G401.6 (cell line): Measurements from ENCODE around the gene FAM193A.
"Not testable (repeated sequence)": the region's sequence is repeated elsewhere in the genome, so short reads cannot be mapped to it uniquely, and the experiment has no call there.

Experiments used
- FAIRE-seq: peaks from 2 replicates; lab custom pipeline; 2012; peaks lifted over from hg19 to GRCh38; lab: Jason Lieb, UNC

FAM193A gene

GRCh38 chr4:2615821-2616220, 79.4 kb downstream of the FAM193A start:
- FAIRE-seq, result no peak

DNA sequence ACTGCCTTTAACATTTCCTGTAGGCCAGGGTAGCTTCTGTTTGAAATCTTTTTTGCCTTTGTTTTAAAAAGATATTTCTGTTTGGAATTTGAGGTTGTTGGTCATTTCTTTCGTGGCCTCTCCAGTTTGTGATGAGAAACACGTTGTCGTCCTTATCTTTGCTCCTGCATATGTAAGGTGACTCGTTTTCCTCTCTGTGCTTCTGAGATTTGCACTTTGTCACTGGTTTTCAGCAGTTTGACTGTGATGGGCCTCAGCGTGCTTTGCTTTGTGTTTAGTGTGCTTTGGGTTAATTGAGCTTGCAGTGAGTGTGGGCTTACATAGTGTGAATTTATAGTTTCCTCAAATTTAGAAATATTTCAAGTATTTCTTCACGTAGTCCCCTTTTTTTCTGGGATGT, 81.5 kb downstream of the FAM193A start:
- FAIRE-seq, result no peak

DNA sequence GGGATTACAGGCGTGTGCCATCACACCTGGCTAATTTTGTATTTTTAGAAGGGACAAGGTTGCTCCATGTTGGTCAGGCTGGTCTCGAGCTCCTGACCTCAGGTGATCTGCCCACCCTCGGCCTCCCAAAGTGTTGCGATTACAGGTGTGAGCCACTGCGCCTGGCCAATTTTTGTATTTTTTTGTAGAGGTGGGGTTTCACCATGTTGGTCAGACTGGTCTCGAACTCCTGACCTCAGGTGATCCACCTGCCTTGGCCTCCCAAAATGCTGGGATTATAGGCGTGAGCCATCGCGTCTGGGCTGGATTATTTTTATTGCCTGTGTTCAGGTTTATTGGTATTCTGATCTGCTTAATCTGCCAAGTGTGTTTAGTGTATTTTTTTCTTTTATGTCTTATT, 82.3 kb downstream of the FAM193A start:
- not testable (repeated sequence) for FAIRE-seq

GRCh38 chr4:2619459-2619858, 83.0 kb downstream of the FAM193A start:
- FAIRE-seq, result no peak

GRCh38 chr4:2621419-2621818, 85.0 kb downstream of the FAM193A start:
- FAIRE-seq, result no peak

DNA sequence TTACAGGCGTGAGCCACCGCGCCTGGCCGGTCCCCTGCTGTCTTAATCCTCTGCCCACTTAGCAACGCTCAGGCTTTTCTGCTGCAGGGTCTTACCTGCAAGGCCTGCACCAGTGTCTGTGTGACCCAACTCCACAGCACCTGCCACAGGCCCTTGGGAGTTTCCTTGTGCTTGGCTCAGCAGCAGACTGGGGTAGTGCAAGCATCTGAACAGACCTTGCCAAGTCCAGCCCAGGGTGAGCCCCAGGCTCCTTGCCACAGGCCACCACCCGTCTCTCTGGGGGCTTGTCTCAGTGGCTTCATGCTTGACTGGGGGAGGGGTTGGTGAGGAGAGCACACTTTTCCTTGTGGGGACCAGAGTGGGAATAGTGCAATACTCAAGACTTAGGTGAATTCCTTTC, 87.0 kb downstream of the FAM193A start:
- no peak for FAIRE-seq

- no peak for FAIRE-seq
Observed at GRCh38 chr4:2624782-2625530, 88.5 kb downstream of the FAM193A start.

GRCh38 chr4:2626231-2626630, 89.8 kb downstream of the FAM193A start:
- FAIRE-seq, result no peak

DNA sequence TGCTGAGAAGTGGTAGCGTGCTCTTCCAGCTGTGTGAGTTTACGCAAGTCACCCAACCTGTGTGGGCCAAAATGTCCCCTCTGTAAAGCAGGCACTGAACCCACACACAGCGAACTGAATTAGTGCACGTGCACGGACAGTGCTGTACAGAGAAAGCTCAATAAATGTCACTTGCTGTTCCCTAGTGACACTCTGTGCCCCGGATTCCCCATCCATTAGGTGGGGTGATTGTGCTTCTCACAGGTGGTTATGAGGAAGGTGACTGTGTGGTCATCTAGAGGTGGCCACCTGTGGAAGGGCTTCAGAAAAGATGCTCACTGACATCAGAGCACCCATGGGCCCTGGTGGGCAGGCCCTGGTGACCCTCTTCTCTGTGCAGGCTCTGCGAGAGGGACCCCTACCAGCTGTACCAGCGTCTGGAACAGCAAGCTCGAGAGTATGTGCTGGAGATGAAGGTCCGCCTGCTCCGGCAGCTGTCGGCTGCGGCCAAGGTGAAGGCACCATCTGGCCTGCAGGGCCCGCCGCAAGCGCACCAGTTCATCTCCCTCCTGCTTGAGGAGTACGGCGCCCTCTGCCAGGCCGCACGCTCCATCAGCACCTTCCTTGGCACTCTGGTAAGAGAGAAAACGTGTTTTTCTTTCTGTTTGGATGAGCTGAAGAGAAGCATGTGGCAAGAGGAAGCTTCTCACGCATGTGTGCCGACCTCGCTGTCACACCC, 94.3 kb downstream of the FAM193A start:
- FAIRE-seq, result no peak

GRCh38 chr4:2634014-2634413, 97.6 kb downstream of the FAM193A start:
- no peak for FAIRE-seq

GRCh38 chr4:2636331-2636730, 99.9 kb downstream of the FAM193A start:
- no peak for FAIRE-seq

- FAIRE-seq, result not testable (repeated sequence)
Observed at GRCh38 chr4:2636994-2637393, 100.5 kb downstream of the FAM193A start.

DNA sequence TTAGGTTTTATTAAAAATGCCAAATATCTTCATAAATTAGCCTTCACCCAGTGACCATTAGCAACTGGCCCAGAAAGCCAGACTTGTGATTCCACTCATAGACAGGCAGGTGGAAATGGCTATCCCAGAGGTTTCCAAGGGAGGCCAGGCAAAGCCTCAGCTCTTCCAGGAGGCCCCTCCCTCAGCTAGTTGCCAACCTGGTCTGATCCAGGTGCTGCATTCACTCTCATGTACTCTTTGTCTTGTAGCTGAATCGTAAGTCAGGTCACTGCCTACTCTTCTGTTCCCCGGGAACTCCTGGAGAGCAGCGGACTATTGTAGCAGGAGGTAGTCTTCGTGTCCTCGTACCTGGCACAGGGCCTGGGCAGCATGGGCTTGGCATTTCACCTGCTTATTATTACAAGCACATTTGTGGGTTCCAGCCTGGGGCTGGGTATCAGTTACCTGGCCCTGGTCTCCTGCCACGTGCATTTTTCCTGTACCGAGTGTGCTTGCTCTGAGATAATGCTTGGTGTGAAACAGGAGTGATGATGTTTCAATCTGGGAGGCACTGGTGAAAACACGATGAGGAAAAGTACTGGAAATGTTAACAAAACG, 101.6 kb downstream of the FAM193A start:
- no peak for FAIRE-seq

GRCh38 chr4:2638730-2639129, 102.3 kb downstream of the FAM193A start:
- FAIRE-seq, result no peak

DNA sequence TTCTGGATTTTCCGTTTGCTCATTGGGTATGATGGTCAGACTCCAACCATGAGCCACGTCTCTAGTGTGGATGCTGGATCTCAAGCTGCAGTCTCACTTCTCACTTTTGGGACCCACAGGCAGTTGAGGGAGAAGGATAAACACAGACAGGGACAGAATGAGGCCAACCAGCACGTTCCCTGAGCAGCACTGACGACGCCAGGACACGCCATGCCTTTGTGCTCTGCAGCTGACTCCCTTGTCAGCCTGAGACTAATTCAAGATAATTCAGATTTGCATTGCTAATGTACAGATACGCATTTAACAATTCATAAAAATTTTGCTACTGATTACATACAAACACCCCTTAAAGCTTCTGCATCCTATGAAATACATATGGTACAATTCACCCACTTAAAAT, 106.5 kb downstream of the FAM193A start:
- FAIRE-seq, result no peak

GRCh38 chr4:2643555-2643954, 107.1 kb downstream of the FAM193A start:
- FAIRE-seq, result no peak

GRCh38 chr4:2646396-2647149, 110.1 kb downstream of the FAM193A start:
- FAIRE-seq, result no peak

DNA sequence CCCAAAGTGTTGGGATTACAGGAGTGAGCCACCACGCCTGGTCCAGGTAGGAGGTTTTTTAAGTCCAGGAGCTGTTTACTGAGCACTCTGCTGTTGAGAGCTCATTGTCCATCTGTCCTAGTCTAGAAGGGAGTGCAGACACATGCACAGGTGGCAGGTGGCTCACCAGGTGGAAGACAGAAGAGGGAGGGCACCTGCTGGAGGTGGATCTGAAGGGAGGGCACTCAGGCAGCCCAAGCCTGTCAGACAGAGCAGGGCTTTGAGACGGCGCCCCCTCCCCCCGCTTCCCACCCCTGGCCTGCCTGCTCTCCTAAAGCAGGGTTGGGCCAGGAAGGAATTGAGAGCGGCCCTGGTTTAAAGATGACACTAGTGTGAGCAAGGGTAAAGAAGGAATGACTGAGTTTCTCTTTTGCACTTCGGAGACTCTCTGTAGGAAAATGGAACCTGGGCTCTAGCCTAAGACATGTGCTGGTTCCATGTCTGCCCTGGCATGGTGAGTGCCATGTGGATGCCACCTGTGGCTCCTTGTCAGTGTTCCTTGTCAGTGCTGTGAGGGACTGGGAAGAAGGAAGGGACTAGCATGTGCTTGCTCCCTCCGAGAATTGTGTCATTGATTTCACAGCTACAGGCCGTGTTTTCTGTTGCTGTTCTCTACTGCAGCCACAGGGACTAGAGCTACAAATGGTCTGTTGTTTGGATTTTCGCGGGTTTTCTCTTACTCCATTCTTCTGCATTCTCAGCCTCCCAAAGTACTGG, 111.1 kb downstream of the FAM193A start:
- no peak for FAIRE-seq

DNA sequence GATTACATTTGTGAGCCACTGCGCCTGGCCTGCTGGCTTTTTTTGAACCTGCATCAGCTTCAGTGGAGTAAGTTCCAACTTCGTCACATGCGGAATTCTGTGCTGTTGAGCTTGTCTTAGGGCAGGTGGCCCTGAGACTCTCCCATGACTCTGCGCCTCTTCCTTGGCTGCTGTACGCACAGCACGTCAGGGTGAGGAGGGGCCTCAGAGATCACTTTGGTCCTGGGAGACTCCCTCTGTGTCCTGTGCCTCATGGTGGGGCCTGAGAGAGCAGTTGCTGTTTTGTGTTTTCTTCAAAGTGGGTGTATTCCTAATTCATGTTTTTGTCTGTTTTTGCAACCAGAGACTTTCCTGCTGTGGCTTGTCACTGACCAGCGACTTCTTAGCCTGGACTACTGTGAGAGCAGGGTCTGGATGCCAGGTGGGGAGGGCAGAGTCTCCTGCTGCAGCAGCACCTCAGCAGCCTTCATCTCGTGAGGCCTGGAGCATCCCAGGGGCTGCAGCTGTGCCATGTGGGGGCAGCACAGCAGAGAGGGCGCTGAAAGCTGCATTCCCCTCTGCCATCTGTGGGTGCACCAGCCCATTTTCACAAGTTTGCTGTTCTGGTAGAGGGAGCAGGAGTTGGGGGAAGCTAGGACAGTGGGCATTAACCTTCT, 111.8 kb downstream of the FAM193A start:
- no peak for FAIRE-seq

DNA sequence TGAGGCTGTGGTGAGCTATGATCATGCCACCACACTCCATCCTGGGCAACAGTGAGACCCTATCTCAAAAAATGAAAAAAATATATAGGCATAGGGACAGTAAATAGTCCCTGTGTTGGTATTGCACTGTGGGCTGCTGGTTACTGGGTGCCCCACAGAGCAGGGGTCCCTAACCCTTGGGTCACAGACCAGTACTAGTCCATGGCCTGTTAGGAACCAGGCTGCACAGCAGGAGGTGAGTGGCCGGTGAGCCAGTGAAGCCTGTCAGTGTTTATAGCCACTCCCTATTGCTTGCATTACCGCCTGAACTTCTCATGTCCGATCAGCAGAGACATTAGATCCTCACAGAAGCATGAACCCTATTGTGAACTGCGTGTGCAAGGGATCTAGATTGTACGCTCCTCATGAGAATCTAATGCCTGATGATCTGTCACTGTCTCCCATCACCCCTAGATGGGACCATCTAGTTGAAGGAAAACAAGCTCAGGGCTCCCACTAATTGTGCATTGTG, 113.2 kb downstream of the FAM193A start:
- FAIRE-seq, result no peak

- FAIRE-seq, result no peak
Observed at GRCh38 chr4:2650276-2650675, 113.8 kb downstream of the FAM193A start.
